HAP-1 (cell line): ENCODE data around the gene CEP112.
"Not testable (repeated sequence)": the region's sequence is repeated elsewhere in the genome, so short reads cannot be mapped to it uniquely, and the experiment has no call there.

Source experiments
- DNase-seq, 2 experiments: peaks; one replicate each; pipeline ENCODE4 v3.0.0-alpha.2; 2016 to 2020; ENCODE audit warnings: low spot score in 2 of 2
- H3K27me3 ChIP-seq: fragments of 250-450 bp; sonication (Bioruptor Pico); 2 replicates; pipeline ENCODE4 v1.5.1; 2020; ENCODE audit warnings: low read depth, mild to moderate bottlenecking, moderate library complexity
- H3K36me3 ChIP-seq: fragments of 250-450 bp; sonication (Bioruptor Pico); replicated peaks from 2 replicates; pipeline ENCODE4 v1.5.1; 2020; ENCODE audit warnings: mild to moderate bottlenecking
- H3K4me1 ChIP-seq: fragments of 250-450 bp; sonication (Bioruptor Pico); 2 replicates; pipeline ENCODE4 v1.5.1; 2020; ENCODE audit warnings: mild to moderate bottlenecking
- H3K4me3 ChIP-seq: fragments of 250-450 bp; sonication (Bioruptor Pico); 2 replicates; pipeline ENCODE4 v1.5.1; 2020; ENCODE audit warnings: mild to moderate bottlenecking, moderate library complexity
- H3K9me3 ChIP-seq: fragments of 250-450 bp; sonication (Bioruptor Pico); 2 replicates; pipeline ENCODE4 v1.5.1; 2020; ENCODE audit warnings: mild to moderate bottlenecking, moderate library complexity
- in situ Hi-C: fragments of 300-500 bp; cut with MboI; formaldehyde crosslinking; loops from 3 replicates; pipeline ENCODE4 v1.14.3; 2020; ENCODE audit warnings: low sequenced_read_pairs, inconsistent platforms, mixed read lengths

CEP112 gene

DNA sequence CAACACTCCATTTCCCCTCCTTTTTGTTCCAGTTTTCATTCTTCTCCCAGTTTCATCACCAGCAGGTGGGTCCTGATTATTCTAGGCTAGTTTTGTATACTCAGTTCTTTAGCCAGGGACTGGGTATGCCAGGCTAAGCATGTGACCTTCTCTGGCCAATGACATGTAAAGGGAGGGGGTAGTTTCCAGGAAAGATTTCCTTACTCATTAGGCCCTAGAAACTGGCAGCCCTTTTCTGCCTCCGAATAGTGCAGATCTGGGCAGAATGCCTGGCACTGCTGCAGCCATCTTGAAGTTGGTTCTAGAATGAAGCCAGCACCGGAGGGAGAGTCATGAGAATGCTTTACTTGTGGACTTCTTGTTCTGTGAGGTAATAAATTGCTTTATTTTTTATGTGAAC, 503.6 kb downstream of the CEP112 start:
- H3K9me3 ChIP-seq, result no peaks in the 10 kb centered on the region
- no peak for DNase-seq
- no peaks in the 10 kb centered on the region for H3K36me3 ChIP-seq
- H3K4me1 ChIP-seq, result no peaks in the 10 kb centered on the region
- in situ Hi-C loops, result loop anchor here (10.0 kb wide), 1 partner anchor 64 kb away; no protein-coding TSS in a partner anchor
- H3K27me3 ChIP-seq, result no peaks in the 10 kb centered on the region
- H3K4me3 ChIP-seq, result no peak overlapping the region

DNA sequence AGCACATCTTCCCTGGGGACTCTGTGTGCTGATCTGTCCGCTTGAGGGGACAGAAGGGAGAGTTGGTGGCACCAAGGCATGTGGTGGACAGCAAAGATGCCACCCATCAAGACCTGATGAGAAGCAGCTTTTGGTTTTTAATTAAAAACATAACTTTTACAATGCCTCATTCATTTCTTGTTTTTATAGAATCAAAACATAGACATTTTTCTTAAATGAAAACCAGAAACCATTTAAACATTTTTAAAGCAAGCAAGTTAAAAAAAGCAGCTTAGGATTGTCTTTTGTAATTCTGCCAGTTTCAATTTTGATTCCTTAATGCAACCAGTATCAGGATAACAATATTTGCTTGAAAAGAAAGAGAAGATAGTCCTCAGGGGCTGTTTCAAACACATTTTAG, 506.8 kb downstream of the CEP112 start:
- in situ Hi-C loops, result loop anchor here (10.0 kb wide), 1 partner anchor 60 kb away; no protein-coding TSS in a partner anchor
- Histone ChIP-seq H3K4me3 (no peak overlapping the region), H3K36me3 (no peaks in the 10 kb centered on the region), H3K27me3 (no peaks in the 10 kb centered on the region), H3K4me1 (no peaks in the 10 kb centered on the region), H3K9me3 (no peaks in the 10 kb centered on the region)
- DNase-seq, result no peak

DNA sequence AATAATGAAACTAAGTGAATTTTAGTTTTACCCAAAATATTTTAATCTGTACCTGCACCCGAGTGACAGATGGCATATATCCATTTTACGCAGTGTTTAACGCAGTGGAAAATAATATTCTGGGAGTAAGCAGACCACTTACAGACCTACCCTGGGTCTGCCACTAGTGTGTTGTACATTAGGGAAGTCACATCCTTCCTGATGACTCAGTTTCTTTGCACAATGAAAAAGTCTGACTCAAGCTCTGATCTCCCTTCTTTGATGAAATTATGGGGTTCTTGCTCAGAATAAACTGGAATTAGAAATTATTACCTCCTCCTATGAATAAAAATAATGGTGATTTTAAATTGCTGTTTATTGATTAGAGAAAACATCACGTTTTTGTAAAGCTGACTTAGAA, 507.3 kb downstream of the CEP112 start:
- H3K27me3 ChIP-seq, result no peaks in the 10 kb centered on the region
- in situ Hi-C loops, result loop anchor here (10.0 kb wide), 1 partner anchor 60 kb away; no protein-coding TSS in a partner anchor
- no peak overlapping the region for H3K4me3 ChIP-seq
- no peaks in the 10 kb centered on the region for H3K4me1 ChIP-seq
- no peaks in the 10 kb centered on the region for H3K36me3 ChIP-seq
- no peaks in the 10 kb centered on the region for H3K9me3 ChIP-seq
- no peak for DNase-seq

DNA sequence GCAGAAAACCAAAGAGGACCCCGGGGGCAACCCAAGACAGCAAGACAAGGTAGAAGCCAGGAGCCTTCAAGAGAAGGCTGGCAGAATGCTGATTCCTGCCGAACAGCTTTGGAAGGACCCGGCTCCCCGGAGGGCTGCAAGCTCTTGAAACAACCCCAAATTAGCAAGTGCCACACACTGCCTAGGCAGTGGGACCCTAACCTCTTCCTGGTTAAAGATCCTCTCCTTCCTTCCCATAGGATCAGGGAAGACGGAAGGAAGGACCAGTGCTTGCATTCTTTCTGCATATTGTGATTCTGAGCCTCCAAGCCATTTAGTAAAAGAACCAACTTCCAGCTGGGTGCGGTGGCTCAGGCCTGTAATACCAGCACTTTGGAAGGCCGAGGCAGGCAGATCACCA, 508.5 kb downstream of the CEP112 start:
- H3K9me3 ChIP-seq, result no peaks in the 10 kb centered on the region
- no peaks in the 10 kb centered on the region for H3K27me3 ChIP-seq
- no peak for DNase-seq
- H3K4me1 ChIP-seq, result no peaks in the 10 kb centered on the region
- H3K4me3 ChIP-seq, result no peak overlapping the region
- H3K36me3 ChIP-seq, result no peaks in the 10 kb centered on the region
- in situ Hi-C loops, result loop anchor here (10.0 kb wide), 1 partner anchor 59 kb away; no protein-coding TSS in a partner anchor

DNA sequence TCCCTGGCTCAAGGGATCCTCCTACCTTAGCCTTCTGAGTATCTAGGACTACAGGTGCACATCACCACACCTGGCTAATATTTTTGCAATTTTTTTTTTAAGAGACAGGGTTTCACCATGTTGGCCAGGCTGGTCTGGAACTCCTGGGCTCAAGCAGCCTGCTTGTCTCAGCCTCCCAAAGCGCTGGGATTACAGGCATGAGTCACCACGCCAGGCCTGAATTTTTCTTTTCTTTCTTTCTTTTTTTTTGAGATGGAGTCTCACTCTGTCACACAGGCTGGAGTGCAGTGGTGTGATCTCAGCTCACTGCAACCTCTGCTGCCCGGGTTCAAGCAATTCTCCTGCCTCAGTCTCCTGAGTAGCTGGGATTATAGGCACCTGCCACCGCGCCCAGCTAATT, 510.2 kb downstream of the CEP112 start:
- not testable (repeated sequence) for H3K9me3 ChIP-seq, DNase-seq, H3K36me3 ChIP-seq, H3K27me3 ChIP-seq, H3K4me1 ChIP-seq, H3K4me3 ChIP-seq
- in situ Hi-C loops, result loop anchor here (10.0 kb wide), 1 partner anchor 57 kb away; no protein-coding TSS in a partner anchor

DNA sequence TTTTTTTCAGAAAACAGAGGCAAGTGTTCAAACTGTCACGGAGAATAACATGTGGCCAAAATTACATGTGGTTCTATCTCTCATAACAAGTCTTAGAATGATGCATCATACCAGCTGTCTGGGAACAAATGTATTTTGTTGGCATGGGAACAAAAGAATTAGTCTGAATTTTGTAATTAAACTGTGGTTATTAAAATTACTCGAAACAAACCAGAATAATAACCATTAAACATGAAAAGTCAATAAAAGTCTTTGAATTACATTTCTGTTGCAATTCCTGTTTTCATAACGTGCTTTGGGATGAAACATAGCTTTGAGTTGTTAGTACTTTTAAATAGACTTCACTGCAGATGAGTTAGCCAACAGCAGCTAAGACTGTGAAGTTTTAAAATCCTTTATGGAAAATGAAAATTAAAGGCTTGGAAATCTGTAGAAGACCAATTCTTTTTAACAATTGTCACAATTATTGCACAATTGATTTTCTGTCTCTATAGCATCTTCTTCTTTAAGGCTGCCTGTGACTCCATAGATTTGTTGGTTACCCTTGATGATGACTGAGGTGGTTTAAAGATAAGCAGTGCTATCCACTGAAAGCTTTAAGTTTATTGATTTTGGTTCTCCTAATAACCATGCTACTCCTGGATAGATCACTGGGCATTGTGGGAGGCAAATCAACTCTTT, 512.6 kb downstream of the CEP112 start:
- Histone ChIP-seq H3K4me1 (no peaks in the 10 kb centered on the region), H3K9me3 (no peaks in the 10 kb centered on the region), H3K27me3 (no peaks in the 10 kb centered on the region), H3K36me3 (no peaks in the 10 kb centered on the region), H3K4me3 (no peak overlapping the region)
- in situ Hi-C loops, result no loop called here
- no peak for DNase-seq

DNA sequence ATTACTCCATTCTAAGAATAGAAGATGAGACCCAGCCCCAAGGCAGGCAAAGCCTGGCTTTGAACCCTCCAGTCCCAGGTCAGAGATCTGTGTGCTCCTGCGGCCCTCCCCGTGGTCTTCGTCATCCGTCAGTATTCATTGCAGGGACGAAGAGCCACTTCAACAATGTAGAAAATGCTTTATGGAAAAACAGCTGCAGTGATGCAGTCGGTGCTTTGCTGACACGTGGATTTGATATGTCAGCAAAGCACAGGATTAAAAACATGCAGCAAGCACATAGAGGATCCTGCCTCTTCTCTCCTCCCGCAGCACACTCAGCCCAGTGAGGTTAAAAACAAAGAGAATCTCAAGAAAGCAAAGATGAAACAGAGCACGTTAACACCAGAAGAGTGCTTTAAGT, 513.4 kb downstream of the CEP112 start:
- Histone ChIP-seq H3K4me3 (no peak overlapping the region), H3K27me3 (no peaks in the 10 kb centered on the region), H3K4me1 (no peaks in the 10 kb centered on the region), H3K9me3 (no peaks in the 10 kb centered on the region), H3K36me3 (no peaks in the 10 kb centered on the region)
- DNase-seq, result no peak
- in situ Hi-C loops, result no loop called here

DNA sequence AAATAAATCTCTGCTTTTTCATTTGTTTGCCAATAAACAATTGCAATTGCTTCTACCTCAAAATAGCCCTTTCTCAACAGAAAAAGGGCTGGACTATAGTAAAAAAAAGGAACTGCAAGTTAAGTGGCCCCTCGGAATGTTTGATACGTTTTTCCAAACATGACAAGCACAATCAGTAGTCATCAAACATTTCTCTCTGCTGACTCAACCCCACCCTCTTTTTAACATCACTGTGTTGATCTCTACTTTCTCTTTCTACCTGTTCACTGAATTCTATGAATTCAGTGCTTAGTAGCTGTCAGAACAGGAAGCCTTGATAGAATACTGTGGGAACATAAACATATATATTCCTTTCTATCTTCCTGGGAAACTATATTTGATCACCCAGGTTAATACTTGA, 514.0 kb downstream of the CEP112 start:
- H3K9me3 ChIP-seq, result no peaks in the 10 kb centered on the region
- no peak for DNase-seq
- in situ Hi-C loops, result no loop called here
- no peak overlapping the region for H3K4me3 ChIP-seq
- H3K4me1 ChIP-seq, result no peaks in the 10 kb centered on the region
- H3K27me3 ChIP-seq, result no peaks in the 10 kb centered on the region
- no peaks in the 10 kb centered on the region for H3K36me3 ChIP-seq

DNA sequence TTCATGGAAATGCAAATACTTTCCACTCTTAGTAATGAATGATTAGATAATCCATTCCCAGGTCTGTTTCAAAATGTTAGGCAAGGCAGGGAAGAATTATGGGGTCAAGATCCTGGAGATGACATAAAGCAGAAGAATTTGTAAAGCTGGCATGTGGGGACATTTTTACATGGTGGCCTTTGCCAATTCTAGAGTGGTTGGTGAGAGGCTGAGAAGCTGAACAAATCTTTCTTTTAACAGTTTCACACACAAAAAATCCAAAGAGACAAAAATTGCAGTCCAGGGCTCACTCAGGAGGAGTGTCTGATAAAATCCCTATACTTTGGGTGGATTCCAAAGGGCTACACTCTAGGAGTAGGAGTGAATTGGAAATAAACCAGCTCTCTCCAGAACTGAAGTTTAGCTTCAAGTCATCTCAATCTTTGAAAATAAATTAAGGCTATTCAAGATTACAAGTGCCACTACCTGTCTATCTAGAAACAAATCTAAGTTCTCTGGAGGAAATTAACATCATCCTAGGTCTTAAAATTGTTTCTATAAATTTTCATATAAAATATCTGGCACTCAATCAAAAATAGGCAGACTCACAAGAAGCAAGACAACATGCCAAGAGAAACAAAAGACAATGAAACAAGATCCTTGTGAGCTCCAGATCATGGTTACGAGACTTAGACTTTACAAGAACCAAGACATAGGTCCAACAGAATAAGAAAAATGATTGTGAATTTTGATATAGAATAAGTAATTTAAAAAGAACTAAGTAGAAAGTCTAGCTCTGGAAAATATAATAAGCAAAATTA, 517.5 kb downstream of the CEP112 start:
- DNase-seq, result no peak
- no peaks in the 10 kb centered on the region for H3K36me3 ChIP-seq
- in situ Hi-C loops, result no loop called here
- H3K4me3 ChIP-seq, result no peak overlapping the region
- H3K9me3 ChIP-seq, result no peaks in the 10 kb centered on the region
- H3K27me3 ChIP-seq, result no peaks in the 10 kb centered on the region
- no peaks in the 10 kb centered on the region for H3K4me1 ChIP-seq

DNA sequence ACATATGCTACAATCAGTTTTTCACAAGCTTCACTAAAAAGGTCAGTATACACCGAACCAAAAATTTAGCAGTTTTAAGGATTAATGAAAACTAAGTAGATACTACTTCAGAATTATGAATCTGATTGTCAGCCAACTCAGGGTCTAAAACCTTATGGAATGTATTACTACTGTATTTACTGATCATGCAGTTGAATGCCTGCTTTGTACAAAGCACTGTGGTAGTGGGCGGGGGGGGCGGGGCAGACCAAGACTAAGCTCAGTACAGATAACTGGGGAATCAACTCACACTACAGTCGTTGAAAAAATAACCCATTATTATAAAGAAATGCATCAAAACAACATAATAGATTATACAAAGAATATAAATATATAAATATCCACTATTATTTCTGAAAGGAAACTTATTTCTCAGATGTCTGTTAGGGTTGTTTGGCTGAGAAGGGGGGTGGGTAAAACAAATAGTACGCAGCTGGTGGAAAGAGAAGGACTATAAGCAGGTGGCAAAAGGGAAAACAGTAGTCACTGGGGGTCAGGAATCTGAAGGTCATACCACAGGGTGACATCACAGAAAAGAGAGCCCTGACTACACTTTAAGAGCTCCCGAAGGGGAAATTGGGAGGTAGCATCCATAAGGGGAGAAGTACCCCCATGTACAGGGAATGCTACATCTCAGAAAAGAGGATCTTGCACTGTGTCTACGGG, 521.1 kb downstream of the CEP112 start:
- in situ Hi-C loops, result no loop called here
- no peak for DNase-seq
- H3K4me1 ChIP-seq, result no peaks in the 10 kb centered on the region

DNA sequence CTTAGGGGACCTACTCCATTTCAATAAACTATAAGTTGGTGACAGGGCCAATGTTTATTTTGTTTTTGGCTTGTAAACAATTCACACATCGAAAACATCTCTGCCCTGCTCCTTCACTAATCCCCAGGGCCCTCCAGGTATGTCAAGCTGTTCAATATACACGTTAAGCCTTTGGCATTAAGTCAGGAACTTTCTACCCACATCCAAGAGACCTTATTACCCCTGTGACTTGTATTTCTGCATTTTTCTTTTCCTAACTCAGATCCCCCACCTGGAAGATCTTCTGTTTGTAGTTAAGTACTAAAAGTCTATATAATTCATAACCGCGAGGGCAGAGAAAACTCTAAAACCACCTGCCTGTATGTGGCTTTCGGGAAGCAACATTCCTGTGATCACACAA, 523.7 kb downstream of the CEP112 start:
- H3K4me1 ChIP-seq, result no peaks in the 10 kb centered on the region
- H3K4me3 ChIP-seq, result no peak overlapping the region
- H3K9me3 ChIP-seq, result no peaks in the 10 kb centered on the region
- no peak for DNase-seq
- in situ Hi-C loops, result no loop called here
- no peaks in the 10 kb centered on the region for H3K36me3 ChIP-seq
- no peaks in the 10 kb centered on the region for H3K27me3 ChIP-seq

More for the DNA sequence above, 521.1 kb downstream of the CEP112 start:
- Histone ChIP-seq H3K36me3 (no peaks in the 10 kb centered on the region), H3K27me3 (no peaks in the 10 kb centered on the region), H3K4me3 (no peak overlapping the region), H3K9me3 (no peaks in the 10 kb centered on the region)

DNA sequence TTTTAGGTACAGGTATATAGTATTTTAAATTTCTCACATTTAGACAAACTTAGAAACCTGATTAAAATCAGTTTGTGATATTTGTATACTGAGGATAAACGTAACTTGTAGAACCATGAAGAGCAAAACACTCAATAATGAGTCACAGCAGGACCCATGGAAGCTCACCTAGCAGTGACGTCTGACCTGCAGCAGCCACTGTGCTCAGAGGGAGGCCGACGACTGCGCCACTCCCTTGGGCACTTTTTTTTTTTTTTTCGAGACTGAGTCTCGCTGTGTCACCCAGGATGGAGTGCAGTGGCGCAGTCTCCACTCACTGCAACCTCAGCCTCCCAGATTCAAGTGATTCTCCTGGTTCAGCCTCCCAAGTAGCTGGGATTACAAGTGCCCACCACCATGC, 524.3 kb downstream of the CEP112 start:
- Histone ChIP-seq H3K4me1 (peaks cover 3% of the 10 kb centered on the region; the same call in 1 of the 2 replicates), H3K4me3 (no peak overlapping the region), H3K9me3 (no peaks in the 10 kb centered on the region), H3K27me3 (no peaks in the 10 kb centered on the region), H3K36me3 (no peaks in the 10 kb centered on the region)
- DNase-seq, result no peak
- in situ Hi-C loops, result no loop called here

DNA sequence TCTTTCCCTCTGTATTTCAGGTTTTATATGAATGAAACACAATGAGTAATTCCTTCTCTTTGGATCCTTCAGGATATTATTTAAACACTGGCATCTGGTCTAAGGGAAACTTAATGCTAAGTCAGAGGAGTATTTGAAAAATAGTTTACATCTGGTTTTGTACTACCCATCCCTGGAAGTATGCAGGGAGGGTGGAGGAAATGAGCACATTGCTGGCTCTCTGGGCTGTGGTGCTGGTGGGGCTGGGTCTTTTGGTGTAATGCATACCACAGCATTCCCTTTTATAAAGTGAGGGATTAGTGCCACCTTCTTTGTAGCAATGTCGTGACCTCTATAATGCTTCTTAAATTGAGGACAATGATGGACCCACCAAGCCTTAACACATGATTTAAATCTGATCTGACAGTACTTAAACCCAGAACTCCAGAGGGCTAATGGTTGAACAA, 525.0 kb downstream of the CEP112 start:
- H3K36me3 ChIP-seq, result no peaks in the 10 kb centered on the region

DNA sequence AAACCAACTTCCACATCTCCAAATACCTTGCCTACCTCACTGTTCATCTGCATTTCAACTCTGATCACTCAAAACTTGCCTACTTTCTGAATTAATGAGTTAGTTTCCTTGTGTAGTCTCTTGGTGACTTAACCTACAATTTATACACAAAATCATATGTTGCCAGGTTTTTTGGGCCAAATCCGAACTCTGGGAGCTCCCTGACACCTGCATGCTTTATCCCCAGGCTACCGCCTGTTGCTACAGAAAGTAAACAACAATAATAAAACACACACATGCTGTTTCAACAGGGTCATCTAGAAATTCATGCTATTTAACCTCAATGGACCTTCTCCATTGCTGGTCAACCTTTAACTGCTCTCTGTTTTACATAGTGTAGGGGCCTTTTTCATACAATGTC, 526.0 kb downstream of the CEP112 start:
- H3K4me3 ChIP-seq, result no peak overlapping the region
- no peak for DNase-seq
- H3K4me1 ChIP-seq, result peaks cover 8% of the 10 kb centered on the region
- in situ Hi-C loops, result no loop called here
- no peaks in the 10 kb centered on the region for H3K36me3 ChIP-seq
- no peaks in the 10 kb centered on the region for H3K9me3 ChIP-seq
- no peaks in the 10 kb centered on the region for H3K27me3 ChIP-seq

More for the DNA sequence above, 525.0 kb downstream of the CEP112 start:
- in situ Hi-C loops, result no loop called here
- DNase-seq, result peak; percentile 29 to 58
- Histone ChIP-seq H3K4me3 (no peak overlapping the region), H3K4me1 (peaks cover 8% of the 10 kb centered on the region), H3K27me3 (no peaks in the 10 kb centered on the region), H3K9me3 (no peaks in the 10 kb centered on the region)
